Superior temporal gyrus (tissue), 1 donor: ENCODE data around the gene SLC39A5.
"Not testable (repeated sequence)": the region's sequence is repeated elsewhere in the genome, so short reads cannot be mapped to it uniquely, and the experiment has no call there.

Source experiments
- DNase-seq: peaks from one replicate; pipeline ENCODE4 v3.0.0-alpha.2; 2016; ENCODE audit errors: extremely low spot score

The SLC39A5 gene

DNA sequence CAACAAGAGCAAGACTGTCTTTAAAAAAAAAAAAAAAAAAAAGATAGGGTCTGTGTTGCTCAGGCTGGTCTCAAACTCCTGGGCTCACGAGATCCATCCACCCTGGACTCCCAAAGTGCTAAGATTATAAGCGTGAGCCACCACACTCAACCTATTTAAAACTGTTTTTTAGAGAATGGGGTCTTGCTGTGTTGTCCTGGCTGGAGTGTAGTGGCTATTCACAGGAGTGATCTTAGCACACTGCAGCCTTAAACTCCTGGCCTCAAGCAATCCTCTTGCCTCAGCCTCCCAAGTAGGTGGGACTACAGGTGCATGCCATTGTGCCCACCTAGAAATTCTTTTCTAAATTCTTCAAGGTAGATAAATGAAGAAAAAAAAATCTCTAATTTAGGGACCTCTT is 44.4 kb downstream of the SLC39A5 start:
- no peak for DNase-seq

GRCh38 chr12:56278905-56279304 is 49.1 kb downstream of the SLC39A5 start:
- no peak for DNase-seq

DNA sequence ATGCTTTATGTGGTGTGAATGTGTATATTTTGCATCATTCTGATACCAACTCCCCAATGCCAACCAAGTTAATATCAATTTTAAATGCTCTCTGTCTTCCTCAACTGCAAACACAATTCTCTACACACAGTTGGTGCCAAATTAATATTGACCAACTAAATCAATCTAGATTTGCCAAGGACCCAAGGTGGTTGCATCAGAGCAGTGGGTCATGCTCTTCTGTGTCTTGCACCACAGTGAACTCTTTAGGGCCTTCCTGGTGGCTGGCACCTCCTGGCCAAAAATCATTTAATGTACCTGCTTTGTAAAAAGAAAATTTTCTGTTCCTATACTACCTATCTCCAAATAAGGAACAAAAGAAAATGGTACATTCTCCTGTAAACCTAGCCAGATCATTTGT is 51.0 kb downstream of the SLC39A5 start:
- no peak for DNase-seq

GRCh38 chr12:56282030-56282429 is 52.2 kb downstream of the SLC39A5 start:
- DNase-seq = no peak

GRCh38 chr12:56282579-56282978 is 52.7 kb downstream of the SLC39A5 start:
- no peak for DNase-seq

- not testable (repeated sequence) for DNase-seq
These were observed 54.4 kb downstream of the SLC39A5 start for GRCh38 chr12:56284263-56284662.

DNA sequence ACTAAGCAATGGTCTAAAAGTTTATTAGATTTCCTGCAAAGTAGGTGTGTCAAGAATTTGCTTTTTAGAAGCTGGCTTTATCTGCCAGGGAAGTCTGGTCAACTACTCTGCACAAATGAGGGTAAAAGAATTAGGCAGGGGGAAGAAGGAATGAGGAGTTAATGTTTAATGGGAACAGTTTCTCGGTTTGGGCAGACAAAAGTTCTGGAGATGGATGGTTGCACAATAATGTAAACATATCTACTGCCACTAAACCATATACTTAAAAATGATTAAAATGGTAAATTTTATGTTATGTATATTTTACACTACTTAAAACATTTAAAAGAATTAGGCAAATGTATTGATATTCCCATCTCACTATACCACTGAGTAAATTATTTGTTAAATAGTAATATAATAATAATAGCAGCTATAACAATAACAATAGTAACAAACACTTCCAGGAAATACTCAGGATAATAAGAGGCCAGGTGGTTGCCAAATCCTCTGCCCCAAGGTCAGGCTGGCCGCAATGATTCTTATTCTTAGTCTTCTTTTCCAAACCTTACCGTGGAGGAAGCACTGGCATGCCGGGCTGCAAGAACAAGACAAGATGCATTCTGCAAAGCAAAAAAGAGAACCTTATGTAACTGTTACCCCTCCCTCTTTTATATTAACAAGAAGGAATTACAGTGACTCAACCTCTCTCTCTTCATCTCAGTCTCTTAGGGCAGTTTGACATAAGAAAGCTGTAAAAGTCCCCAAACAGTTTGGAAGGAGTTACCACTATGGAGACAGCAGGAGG is 56.4 kb downstream of the SLC39A5 start:
- DNase-seq = no peak
